ENCODE results near the gene MT1H.
A peak's percentile ranks its signal among the peaks of the same experiment; 100 is the strongest.
"Not testable (repeated sequence)": the region's sequence is repeated elsewhere in the genome, so short reads cannot be mapped to it uniquely, and the experiment has no call there.

MT1H gene

GRCh38 chr16:56649820-56650219 is 19.8 kb upstream of the MT1H start:
- H3K36me3 ChIP-seq (ENCODE audit: control insufficient read depth, insufficient read depth, low read length) = no peaks in the 10 kb centered on the region
- H3K4me3 ChIP-seq (ENCODE audit: extremely low read depth, insufficient read depth, low read length, poor library complexity, severe bottlenecking) = no peak overlapping the region
- WGBS, 2 experiments (ENCODE audit: insufficient coverage in 2 of 2) = no CpG with 5 or more reads among the region's 3 CpGs
- H3K27ac ChIP-seq (ENCODE audit: low read depth, low read length, severe bottlenecking) = no peak overlapping the region
- no peaks in the 10 kb centered on the region for H3K9me3 ChIP-seq (ENCODE audit: control insufficient read depth, low read length)
- H3K4me1 ChIP-seq (ENCODE audit: control insufficient read depth, insufficient read depth, low read length, poor library complexity, severe bottlenecking) = no peaks in the 10 kb centered on the region

DNA sequence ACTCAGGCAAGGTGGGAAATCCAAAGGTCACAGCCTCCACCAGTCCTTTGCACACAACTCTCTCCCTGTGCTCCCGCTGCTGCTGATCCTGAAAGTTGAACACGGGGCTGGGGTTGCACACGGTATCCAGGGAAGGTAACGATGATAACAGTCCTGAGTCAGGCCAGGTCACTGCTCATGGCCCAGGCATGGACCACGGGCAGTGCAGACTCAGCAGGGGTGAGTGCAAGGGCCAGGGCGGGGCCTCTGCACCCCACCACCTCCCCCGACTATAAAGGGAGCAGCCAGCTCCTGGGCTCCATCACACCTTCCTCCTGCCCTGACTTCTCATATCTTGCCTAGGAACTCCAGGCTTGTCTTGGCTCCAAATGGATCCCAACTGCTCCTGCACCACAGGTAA is 18.0 kb upstream of the MT1H start, which contains the start of gene MT1B:
Gene MT1B, plus strand, starts transcription at position 301 of the 400 bp plus-strand sequence. Its CDS starts 68 bp downstream, at position 369.
- Histone ChIP-seq H3K9me3 (ENCODE audit: control insufficient read depth, low read length) (no peaks in the 10 kb centered on the region), H3K4me1 (ENCODE audit: control insufficient read depth, insufficient read depth, low read length, poor library complexity, severe bottlenecking) (no peaks in the 10 kb centered on the region), H3K36me3 (ENCODE audit: control insufficient read depth, insufficient read depth, low read length) (no peaks in the 10 kb centered on the region), H3K27ac (ENCODE audit: low read depth, low read length, severe bottlenecking) (no peak within 1 kb of the TSS), H3K4me3 (ENCODE audit: extremely low read depth, insufficient read depth, low read length, poor library complexity, severe bottlenecking) (no peak within 1 kb of the TSS)
- 84 to 88% methylated on average over 3 to 6 of the region's 7 CpGs for WGBS, 2 experiments (ENCODE audit: insufficient coverage in 2 of 2)

DNA sequence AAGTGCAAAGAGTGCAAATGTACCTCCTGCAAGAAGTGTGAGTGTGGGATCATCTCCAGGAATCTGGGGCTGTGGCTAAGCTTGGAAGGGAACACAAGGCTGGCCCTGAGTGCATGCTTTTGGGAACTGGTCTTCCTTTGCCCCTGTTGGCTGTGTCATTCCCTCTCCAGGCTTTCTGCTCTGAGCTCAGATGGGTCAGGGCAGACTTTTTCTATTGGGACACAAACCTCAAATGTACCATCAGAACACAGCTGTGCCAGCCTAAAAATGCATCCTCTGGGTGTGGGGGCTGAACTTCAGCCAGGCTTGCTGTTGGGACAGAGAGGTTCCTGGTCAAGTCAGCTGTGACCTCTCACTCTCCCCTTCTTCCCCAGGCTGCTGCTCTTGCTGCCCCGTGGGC is 17.0 kb upstream of the MT1H start:
- no peaks in the 10 kb centered on the region for H3K9me3 ChIP-seq (ENCODE audit: control insufficient read depth, low read length)
- H3K27ac ChIP-seq (ENCODE audit: low read depth, low read length, severe bottlenecking) = no peak overlapping the region
- no peaks in the 10 kb centered on the region for H3K36me3 ChIP-seq (ENCODE audit: control insufficient read depth, insufficient read depth, low read length)
- no peak overlapping the region for H3K4me3 ChIP-seq (ENCODE audit: extremely low read depth, insufficient read depth, low read length, poor library complexity, severe bottlenecking)
- H3K4me1 ChIP-seq (ENCODE audit: control insufficient read depth, insufficient read depth, low read length, poor library complexity, severe bottlenecking) = no peaks in the 10 kb centered on the region
- 80 to 83% methylated on average over 1 of the region's 1 CpG for whole genome bisulfite sequencing, 2 experiments (ENCODE audit: insufficient coverage in 2 of 2)

DNA sequence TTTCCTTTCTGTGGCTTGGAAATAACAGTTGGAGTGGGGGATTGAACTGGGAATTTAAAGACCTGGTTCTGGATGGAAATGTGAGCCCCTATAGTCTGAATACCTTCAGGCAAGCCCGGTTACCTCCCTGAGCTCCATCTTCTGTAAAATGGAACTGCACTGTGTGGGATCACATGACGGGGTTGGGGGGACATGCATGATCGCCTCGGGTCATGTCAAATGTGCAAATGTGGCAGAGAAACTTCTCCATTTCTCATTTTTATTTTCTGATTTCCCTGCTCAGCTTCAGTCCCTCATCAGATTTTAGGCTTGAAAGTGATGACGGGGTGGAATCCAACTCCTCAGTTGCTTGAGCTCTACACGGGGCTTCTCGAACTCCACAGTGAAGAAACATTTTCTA is 16.4 kb upstream of the MT1H start:
- Histone ChIP-seq H3K4me1 (ENCODE audit: control insufficient read depth, insufficient read depth, low read length, poor library complexity, severe bottlenecking) (no peaks in the 10 kb centered on the region), H3K4me3 (ENCODE audit: extremely low read depth, insufficient read depth, low read length, poor library complexity, severe bottlenecking) (no peak overlapping the region), H3K36me3 (ENCODE audit: control insufficient read depth, insufficient read depth, low read length) (no peaks in the 10 kb centered on the region), H3K27ac (ENCODE audit: low read depth, low read length, severe bottlenecking) (no peak overlapping the region), H3K9me3 (ENCODE audit: control insufficient read depth, low read length) (no peaks in the 10 kb centered on the region)
- 97 to 100% methylated on average over 5 of the region's 7 CpGs for WGBS, 2 experiments (ENCODE audit: insufficient coverage in 2 of 2)

GRCh38 chr16:56657555-56658326 is 11.9 kb upstream of the MT1H start, which contains the start of gene MT1F:
Gene MT1F, plus strand, starts transcription at chr16:56657959. Its CDS starts 100 bp downstream, at chr16:56658059.
- peak within 1 kb of the TSS; percentile 39 for H3K4me3 ChIP-seq (ENCODE audit: extremely low read depth, insufficient read depth, low read length, poor library complexity, severe bottlenecking)
- H3K9me3 ChIP-seq (ENCODE audit: control insufficient read depth, low read length) = no peaks in the 10 kb centered on the region
- H3K36me3 ChIP-seq (ENCODE audit: control insufficient read depth, insufficient read depth, low read length) = no peaks in the 10 kb centered on the region
- H3K27ac ChIP-seq (ENCODE audit: low read depth, low read length, severe bottlenecking) = no peak within 1 kb of the TSS
- 3 to 4% methylated on average over 45 to 46 of the region's 46 CpGs for WGBS, 2 experiments (ENCODE audit: insufficient coverage in 2 of 2)
- H3K4me1 ChIP-seq (ENCODE audit: control insufficient read depth, insufficient read depth, low read length, poor library complexity, severe bottlenecking) = no peaks in the 10 kb centered on the region

DNA sequence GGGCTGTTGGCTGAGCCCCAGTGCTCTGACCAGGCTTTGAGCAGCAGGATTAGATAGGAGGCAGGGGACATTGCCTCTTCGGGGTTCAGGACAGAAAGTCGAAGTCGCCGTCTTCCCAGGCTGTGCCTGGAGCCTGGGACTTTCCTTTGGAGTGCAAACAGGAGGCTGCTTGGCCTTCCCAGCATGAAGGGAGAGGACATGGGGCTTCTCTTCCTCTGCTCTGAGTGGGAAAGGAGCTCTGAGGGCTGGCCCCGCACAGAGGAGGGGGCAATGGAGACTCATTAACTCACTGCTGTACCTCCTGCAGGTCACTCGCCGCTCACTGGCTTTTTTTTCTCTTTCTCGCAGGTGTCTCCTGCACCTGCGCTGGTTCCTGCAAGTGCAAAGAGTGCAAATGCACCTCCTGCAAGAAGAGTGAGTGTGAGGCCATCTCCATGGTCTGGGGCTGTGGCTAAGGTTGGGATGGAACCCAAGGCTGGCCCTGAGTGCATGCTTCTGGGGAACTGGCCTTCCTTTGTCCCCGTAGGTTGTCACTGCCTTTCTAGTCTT is 11.2 kb upstream of the MT1H start:
- H3K4me1 ChIP-seq (ENCODE audit: control insufficient read depth, insufficient read depth, low read length, poor library complexity, severe bottlenecking) = no peaks in the 10 kb centered on the region
- WGBS, 2 experiments (ENCODE audit: insufficient coverage in 2 of 2) = 25 to 36% methylated on average over 8 to 9 of the region's 10 CpGs
- no peak overlapping the region for H3K4me3 ChIP-seq (ENCODE audit: extremely low read depth, insufficient read depth, low read length, poor library complexity, severe bottlenecking)

DNA sequence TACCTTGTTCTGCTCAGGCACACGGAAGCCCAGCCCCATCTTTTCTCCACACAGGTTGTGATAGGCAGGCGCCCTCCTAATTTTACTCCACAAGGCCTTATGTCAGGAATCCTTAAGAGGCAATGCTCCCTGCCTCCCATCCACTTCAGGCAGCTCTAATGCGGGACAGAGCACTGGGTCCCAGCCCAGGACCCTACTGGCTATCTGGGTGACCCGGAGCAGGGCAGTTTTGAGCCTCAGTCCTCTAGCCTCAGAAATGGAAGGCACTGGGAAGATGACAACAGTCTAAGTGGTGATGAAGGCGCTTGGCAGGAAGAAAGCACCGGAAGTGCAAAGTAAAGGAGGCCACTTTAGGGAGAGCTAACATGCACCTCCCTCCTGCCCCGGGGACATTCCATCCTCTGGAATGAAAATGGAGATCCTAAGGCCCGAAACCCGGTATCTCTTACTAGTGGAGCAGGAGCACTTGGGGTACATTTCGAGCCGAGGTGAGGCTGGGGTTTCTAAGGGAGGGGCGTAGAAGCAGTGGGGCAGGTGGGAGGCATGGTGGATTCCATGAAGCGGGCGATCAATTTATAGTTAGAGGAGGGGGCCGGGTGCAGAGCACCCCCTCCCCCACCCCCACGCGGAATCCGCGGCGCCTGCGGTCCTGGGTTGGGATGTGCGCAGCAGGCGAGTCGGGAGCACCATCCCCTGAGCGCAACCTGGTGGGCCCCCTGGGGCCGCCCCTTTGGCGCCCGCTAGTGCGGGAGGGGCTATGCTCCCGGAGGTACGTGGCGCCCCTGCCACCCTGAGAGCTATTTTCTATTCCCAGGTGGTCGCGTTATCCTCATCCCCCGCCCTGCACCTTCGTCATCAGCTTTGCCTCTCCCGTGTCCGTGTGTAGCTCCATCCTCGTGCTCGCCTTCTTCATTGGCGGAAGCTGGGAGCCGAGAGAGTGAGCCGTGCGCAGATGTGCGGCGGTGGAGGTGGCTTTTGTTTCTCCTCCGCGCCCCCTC is 7.0 kb upstream of the MT1H start:
- H3K27ac ChIP-seq (ENCODE audit: low read depth, low read length, severe bottlenecking) = no peak overlapping the region
- H3K36me3 ChIP-seq (ENCODE audit: control insufficient read depth, insufficient read depth, low read length) = no peaks in the 10 kb centered on the region
- H3K9me3 ChIP-seq (ENCODE audit: control insufficient read depth, low read length) = no peaks in the 10 kb centered on the region
- 16 to 17% methylated on average over 34 to 44 of the region's 48 CpGs for WGBS, 2 experiments (ENCODE audit: insufficient coverage in 2 of 2)
- H3K4me1 ChIP-seq (ENCODE audit: control insufficient read depth, insufficient read depth, low read length, poor library complexity, severe bottlenecking) = no peaks in the 10 kb centered on the region
- no peak overlapping the region for H3K4me3 ChIP-seq (ENCODE audit: extremely low read depth, insufficient read depth, low read length, poor library complexity, severe bottlenecking)

More for the DNA sequence above, 11.2 kb upstream of the MT1H start:
- Histone ChIP-seq H3K36me3 (ENCODE audit: control insufficient read depth, insufficient read depth, low read length) (no peaks in the 10 kb centered on the region), H3K27ac (ENCODE audit: low read depth, low read length, severe bottlenecking) (no peak overlapping the region), H3K9me3 (ENCODE audit: control insufficient read depth, low read length) (no peaks in the 10 kb centered on the region)

- no peak overlapping the region for H3K27ac ChIP-seq (ENCODE audit: low read depth, low read length, severe bottlenecking)
- WGBS, 2 experiments (ENCODE audit: insufficient coverage in 2 of 2) = no CpG with 5 or more reads among the region's 1 CpG
- no peak overlapping the region for H3K4me3 ChIP-seq (ENCODE audit: extremely low read depth, insufficient read depth, low read length, poor library complexity, severe bottlenecking)
- H3K4me1 ChIP-seq (ENCODE audit: control insufficient read depth, insufficient read depth, low read length, poor library complexity, severe bottlenecking) = no peaks in the 10 kb centered on the region
- no peaks in the 10 kb centered on the region for H3K9me3 ChIP-seq (ENCODE audit: control insufficient read depth, low read length)
- H3K36me3 ChIP-seq (ENCODE audit: control insufficient read depth, insufficient read depth, low read length) = no peaks in the 10 kb centered on the region
Measured at GRCh38 chr16:56664506-56664905, 5.1 kb upstream of the MT1H start.

- not testable (repeated sequence) for H3K27ac ChIP-seq (ENCODE audit: low read depth, low read length, severe bottlenecking); H3K4me1 ChIP-seq (ENCODE audit: control insufficient read depth, insufficient read depth, low read length, poor library complexity, severe bottlenecking); H3K4me3 ChIP-seq (ENCODE audit: extremely low read depth, insufficient read depth, low read length, poor library complexity, severe bottlenecking); H3K9me3 ChIP-seq (ENCODE audit: control insufficient read depth, low read length); H3K36me3 ChIP-seq (ENCODE audit: control insufficient read depth, insufficient read depth, low read length)
- WGBS, 2 experiments (ENCODE audit: insufficient coverage in 2 of 2) = 68% methylated on average over 5 to 6 of the region's 8 CpGs
Measured at GRCh38 chr16:56665286-56666261, 4.0 kb upstream of the MT1H start.

Measured in mesodermal cell (in vitro differentiated cells).